GM12801 (cell line): ENCODE data around the gene RGMB.

Experiments used
- TF ChIP-seq, protein P1 (sequence below): IDR thresholded peaks from one replicate; pipeline ENCODE4 v1.5.1; 2011; ENCODE audit warnings: control low read depth; ENCODE audit not compliant: insufficient read length; ENCODE audit errors: extremely low read depth

The RGMB gene

DNA sequence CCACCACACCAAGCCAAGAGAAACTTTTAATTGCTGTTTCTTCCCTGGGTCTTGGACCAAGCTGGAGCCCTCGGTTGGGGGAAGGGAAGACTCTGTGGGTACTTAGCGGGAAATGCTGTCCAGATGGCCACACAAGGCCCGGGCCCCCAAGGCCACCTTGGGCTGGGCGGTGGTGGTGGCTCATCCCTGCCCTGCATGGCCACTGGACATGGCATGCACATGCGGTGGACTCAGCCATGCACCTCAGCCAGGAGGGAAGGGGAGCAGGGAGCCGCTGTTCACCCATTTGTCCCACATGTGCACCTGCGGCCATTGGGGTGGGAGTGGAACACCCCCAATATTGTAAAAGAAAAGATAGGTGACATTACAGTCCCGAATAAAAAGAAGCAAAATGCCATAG is 72.4 kb downstream of the RGMB start:
- TF ChIP-seq, protein P1, sequence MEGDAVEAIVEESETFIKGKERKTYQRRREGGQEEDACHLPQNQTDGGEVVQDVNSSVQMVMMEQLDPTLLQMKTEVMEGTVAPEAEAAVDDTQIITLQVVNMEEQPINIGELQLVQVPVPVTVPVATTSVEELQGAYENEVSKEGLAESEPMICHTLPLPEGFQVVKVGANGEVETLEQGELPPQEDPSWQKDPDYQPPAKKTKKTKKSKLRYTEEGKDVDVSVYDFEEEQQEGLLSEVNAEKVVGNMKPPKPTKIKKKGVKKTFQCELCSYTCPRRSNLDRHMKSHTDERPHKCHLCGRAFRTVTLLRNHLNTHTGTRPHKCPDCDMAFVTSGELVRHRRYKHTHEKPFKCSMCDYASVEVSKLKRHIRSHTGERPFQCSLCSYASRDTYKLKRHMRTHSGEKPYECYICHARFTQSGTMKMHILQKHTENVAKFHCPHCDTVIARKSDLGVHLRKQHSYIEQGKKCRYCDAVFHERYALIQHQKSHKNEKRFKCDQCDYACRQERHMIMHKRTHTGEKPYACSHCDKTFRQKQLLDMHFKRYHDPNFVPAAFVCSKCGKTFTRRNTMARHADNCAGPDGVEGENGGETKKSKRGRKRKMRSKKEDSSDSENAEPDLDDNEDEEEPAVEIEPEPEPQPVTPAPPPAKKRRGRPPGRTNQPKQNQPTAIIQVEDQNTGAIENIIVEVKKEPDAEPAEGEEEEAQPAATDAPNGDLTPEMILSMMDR: no peak
